ENCODE data around the gene CALML3.

CALML3 gene

GRCh38 chr10:5504146-5505072 lies 20.4 kb upstream of the CALML3 start:
- Mint-ChIP-seq H3K36me3 (ENCODE audit: insufficient read depth) (no peaks in the 10 kb centered on the region), H3K27me3 (peaks cover 55% of the 10 kb centered on the region), H3K27ac (ENCODE audit: low read depth) (no peak overlapping the region), H3K4me3 (no peak overlapping the region), H3K4me1 (no peaks in the 10 kb centered on the region), H3K9me3 (no peaks in the 10 kb centered on the region)
- ATAC-seq (replicated peaks; ENCODE audit: extremely low read depth, poor library complexity, severe bottlenecking) = no peak
- no peak for DNase-seq (ENCODE audit: low spot score in 2 of 2)

DNA sequence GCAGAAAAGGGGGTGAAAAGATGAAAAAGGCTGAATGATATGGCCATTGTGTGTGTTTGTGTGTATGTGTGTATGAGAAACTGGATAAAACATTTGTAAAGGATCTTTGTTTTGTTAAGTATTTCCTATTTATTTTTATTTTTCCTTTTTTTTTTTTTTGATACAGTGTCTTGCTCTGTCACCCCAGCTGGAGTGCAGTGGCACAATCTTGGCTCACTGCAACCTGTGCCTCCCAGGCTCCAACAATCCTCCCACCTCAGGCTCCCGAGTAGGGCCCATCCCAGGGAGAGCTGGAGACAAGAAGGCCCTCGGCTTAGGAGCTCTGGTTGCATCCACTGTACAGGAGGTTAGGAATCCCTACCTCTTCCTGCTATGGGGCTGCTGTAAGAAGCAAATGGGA lies 18.5 kb upstream of the CALML3 start:
- H3K9me3 Mint-ChIP-seq = no peaks in the 10 kb centered on the region
- ATAC-seq (replicated peaks; ENCODE audit: extremely low read depth, poor library complexity, severe bottlenecking) = no peak
- no peak overlapping the region for H3K4me3 Mint-ChIP-seq
- peaks cover 55% of the 10 kb centered on the region for H3K27me3 Mint-ChIP-seq
- no peak for DNase-seq (ENCODE audit: low spot score in 2 of 2)
- no peaks in the 10 kb centered on the region for H3K4me1 Mint-ChIP-seq
- H3K27ac Mint-ChIP-seq (ENCODE audit: low read depth) = no peak overlapping the region
- H3K36me3 Mint-ChIP-seq (ENCODE audit: insufficient read depth) = no peaks in the 10 kb centered on the region

- peaks cover 59% of the 10 kb centered on the region for H3K27me3 Mint-ChIP-seq
- no peaks in the 10 kb centered on the region for H3K4me1 Mint-ChIP-seq
- no peaks in the 10 kb centered on the region for H3K36me3 Mint-ChIP-seq (ENCODE audit: insufficient read depth)
- no peak overlapping the region for H3K27ac Mint-ChIP-seq (ENCODE audit: low read depth)
- H3K4me3 Mint-ChIP-seq = no peak overlapping the region
- no peaks in the 10 kb centered on the region for H3K9me3 Mint-ChIP-seq
- ATAC-seq (replicated peaks; ENCODE audit: extremely low read depth, poor library complexity, severe bottlenecking) = no peak
- no peak for DNase-seq (ENCODE audit: low spot score in 2 of 2)
These were observed 17.8 kb upstream of the CALML3 start for GRCh38 chr10:5506751-5507648.

GRCh38 chr10:5507649-5508131 lies 17.1 kb upstream of the CALML3 start:
- no peak for DNase-seq (ENCODE audit: low spot score in 2 of 2)
- peaks cover 64% of the 10 kb centered on the region for H3K27me3 Mint-ChIP-seq

DNA sequence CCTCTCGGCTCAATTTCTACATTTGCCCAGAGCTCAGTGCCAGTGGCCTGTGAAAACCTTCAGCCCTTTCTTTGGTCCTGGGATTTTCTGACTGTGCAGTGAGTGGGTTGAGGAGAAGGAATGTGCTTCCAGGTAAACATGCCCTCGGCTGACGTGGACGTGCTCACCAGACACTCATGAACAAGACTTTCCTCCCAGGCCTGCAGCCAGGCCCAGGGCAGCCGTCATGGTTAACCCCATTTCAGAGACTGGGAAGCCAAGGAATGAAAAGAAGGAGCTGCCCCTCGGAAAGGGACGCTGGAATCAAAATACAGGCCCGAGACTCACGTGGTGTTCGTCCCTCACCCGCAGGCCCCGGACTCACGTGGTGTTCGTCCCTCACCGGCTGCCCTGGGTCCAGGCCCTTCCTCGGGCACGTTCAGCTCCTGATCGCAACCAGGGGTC lies 16.6 kb upstream of the CALML3 start:
- H3K27ac Mint-ChIP-seq (ENCODE audit: low read depth) = no peak overlapping the region
- no peaks in the 10 kb centered on the region for H3K9me3 Mint-ChIP-seq
- ATAC-seq (replicated peaks; ENCODE audit: extremely low read depth, poor library complexity, severe bottlenecking) = no peak
- no peaks in the 10 kb centered on the region for H3K36me3 Mint-ChIP-seq (ENCODE audit: insufficient read depth)
- peaks cover 64% of the 10 kb centered on the region for H3K27me3 Mint-ChIP-seq
- no peak overlapping the region for H3K4me3 Mint-ChIP-seq
- no peaks in the 10 kb centered on the region for H3K4me1 Mint-ChIP-seq
- no peak for DNase-seq (ENCODE audit: low spot score in 2 of 2)

More at GRCh38 chr10:5507649-5508131, 17.1 kb upstream of the CALML3 start:
- Mint-ChIP-seq H3K9me3 (no peaks in the 10 kb centered on the region), H3K27ac (ENCODE audit: low read depth) (no peak overlapping the region), H3K36me3 (ENCODE audit: insufficient read depth) (no peaks in the 10 kb centered on the region), H3K4me3 (no peak overlapping the region), H3K4me1 (no peaks in the 10 kb centered on the region)
- no peak for ATAC-seq (replicated peaks; ENCODE audit: extremely low read depth, poor library complexity, severe bottlenecking)

DNA sequence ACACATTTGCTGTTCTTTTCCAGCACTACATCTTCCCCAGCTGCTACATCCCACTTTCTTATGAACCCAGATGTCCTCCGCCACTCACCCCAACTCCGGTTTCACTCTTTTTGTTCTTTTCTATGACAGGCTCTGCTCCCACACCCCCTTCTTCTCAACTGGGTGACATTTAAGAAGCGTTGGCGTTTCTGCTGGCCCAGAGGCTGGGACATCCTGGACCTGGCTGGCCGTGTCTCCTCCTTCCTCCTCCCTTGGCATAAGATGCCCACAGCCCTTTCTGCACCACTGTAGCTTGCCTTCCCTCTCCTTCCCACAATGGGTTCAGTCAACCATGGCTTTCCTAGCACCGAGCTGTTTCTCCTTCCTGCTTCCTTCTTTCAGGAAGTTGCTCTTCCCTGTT lies 16.0 kb upstream of the CALML3 start:
- no peaks in the 10 kb centered on the region for H3K36me3 Mint-ChIP-seq (ENCODE audit: insufficient read depth)
- H3K4me1 Mint-ChIP-seq = no peaks in the 10 kb centered on the region
- no peak for ATAC-seq (replicated peaks; ENCODE audit: extremely low read depth, poor library complexity, severe bottlenecking)
- H3K4me3 Mint-ChIP-seq = no peak overlapping the region
- H3K27ac Mint-ChIP-seq (ENCODE audit: low read depth) = no peak overlapping the region
- no peak for DNase-seq (ENCODE audit: low spot score in 2 of 2)
- peaks cover 64% of the 10 kb centered on the region for H3K27me3 Mint-ChIP-seq
- no peaks in the 10 kb centered on the region for H3K9me3 Mint-ChIP-seq

- DNase-seq (ENCODE audit: low spot score in 2 of 2) = no peak
- no peaks in the 10 kb centered on the region for H3K4me1 Mint-ChIP-seq
- H3K36me3 Mint-ChIP-seq (ENCODE audit: insufficient read depth) = no peaks in the 10 kb centered on the region
- ATAC-seq (replicated peaks; ENCODE audit: extremely low read depth, poor library complexity, severe bottlenecking) = no peak
- H3K27ac Mint-ChIP-seq (ENCODE audit: low read depth) = no peak overlapping the region
- peaks cover 59% of the 10 kb centered on the region for H3K27me3 Mint-ChIP-seq
- H3K9me3 Mint-ChIP-seq = no peaks in the 10 kb centered on the region
- H3K4me3 Mint-ChIP-seq = no peak overlapping the region
These were observed 15.5 kb upstream of the CALML3 start for GRCh38 chr10:5509236-5509635.

DNA sequence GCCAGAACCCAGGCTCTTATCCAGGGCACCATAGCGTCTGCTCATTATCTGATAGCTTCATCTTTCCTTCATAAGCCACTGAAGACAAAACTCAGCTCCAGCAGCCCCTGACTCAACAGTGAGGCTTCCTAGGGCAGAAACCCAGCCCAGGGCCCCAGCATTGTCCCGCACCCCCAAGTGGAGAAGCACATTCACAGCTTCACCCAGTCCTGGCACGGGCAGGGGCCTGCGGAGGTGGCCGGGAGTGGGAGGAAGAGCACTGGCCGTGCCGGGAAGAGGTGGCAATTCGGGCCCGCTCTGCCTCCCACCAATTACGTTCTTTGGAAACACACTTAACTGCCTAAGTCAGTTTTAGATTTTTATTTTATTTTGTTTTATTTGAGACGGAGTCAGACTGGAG lies 15.1 kb upstream of the CALML3 start:
- Mint-ChIP-seq H3K4me3 (no peak overlapping the region), H3K27me3 (peaks cover 58% of the 10 kb centered on the region), H3K36me3 (ENCODE audit: insufficient read depth) (no peaks in the 10 kb centered on the region), H3K9me3 (no peaks in the 10 kb centered on the region), H3K27ac (ENCODE audit: low read depth) (no peak overlapping the region), H3K4me1 (no peaks in the 10 kb centered on the region)
- DNase-seq (ENCODE audit: low spot score in 2 of 2) = no peak
- no peak for ATAC-seq (replicated peaks; ENCODE audit: extremely low read depth, poor library complexity, severe bottlenecking)

- no peaks in the 10 kb centered on the region for H3K9me3 Mint-ChIP-seq
- ATAC-seq (replicated peaks; ENCODE audit: extremely low read depth, poor library complexity, severe bottlenecking) (no peak), DNase-seq (ENCODE audit: low spot score in 2 of 2) (no peak)
- no peaks in the 10 kb centered on the region for H3K36me3 Mint-ChIP-seq (ENCODE audit: insufficient read depth)
- H3K4me3 Mint-ChIP-seq = no peak overlapping the region
- H3K27me3 Mint-ChIP-seq = peaks cover 58% of the 10 kb centered on the region
- no peak overlapping the region for H3K27ac Mint-ChIP-seq (ENCODE audit: low read depth)
- H3K4me1 Mint-ChIP-seq = no peaks in the 10 kb centered on the region
These were observed 14.3 kb upstream of the CALML3 start for GRCh38 chr10:5510281-5511072.

DNA sequence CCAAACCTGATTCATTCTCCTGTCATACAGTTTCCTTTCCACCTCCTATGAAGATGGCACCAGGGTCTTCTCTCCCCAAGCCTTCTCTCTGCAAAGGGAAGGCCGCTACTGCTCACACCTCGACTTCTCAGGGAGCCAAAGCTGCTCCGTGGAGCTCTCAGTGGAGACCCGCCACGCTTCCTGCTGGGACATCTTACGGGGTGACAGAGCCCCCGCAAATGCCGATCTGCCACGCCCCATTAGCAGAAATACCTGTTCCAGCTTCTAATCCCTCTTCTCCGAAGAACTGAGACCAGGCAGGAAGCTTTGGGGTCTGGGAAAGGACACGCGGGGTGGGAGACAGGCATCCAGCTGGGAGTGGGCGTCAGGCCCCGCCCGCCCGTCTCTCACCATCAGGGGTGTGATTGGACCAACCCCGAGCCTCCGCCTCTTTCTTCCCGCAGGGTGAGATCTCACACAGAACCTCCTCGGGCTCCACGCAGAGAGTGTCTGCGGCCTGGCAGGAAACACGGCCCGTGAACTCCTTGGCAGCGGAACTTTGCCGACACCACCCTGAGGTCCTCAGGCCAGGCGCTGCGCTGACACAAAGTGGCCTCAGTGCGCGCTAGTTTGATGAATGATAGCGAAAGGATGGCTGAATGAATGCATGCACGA lies 13.4 kb upstream of the CALML3 start:
- DNase-seq (ENCODE audit: low spot score in 2 of 2) (no peak), ATAC-seq (replicated peaks; ENCODE audit: extremely low read depth, poor library complexity, severe bottlenecking) (no peak)
- Mint-ChIP-seq H3K27me3 (peaks cover 58% of the 10 kb centered on the region), H3K36me3 (ENCODE audit: insufficient read depth) (no peaks in the 10 kb centered on the region), H3K9me3 (no peaks in the 10 kb centered on the region), H3K4me1 (no peaks in the 10 kb centered on the region), H3K4me3 (no peak overlapping the region), H3K27ac (ENCODE audit: low read depth) (no peak overlapping the region)

- H3K36me3 Mint-ChIP-seq (ENCODE audit: insufficient read depth) = no peaks in the 10 kb centered on the region
- H3K9me3 Mint-ChIP-seq = no peaks in the 10 kb centered on the region
- peaks cover 58% of the 10 kb centered on the region for H3K27me3 Mint-ChIP-seq
- DNase-seq (ENCODE audit: low spot score in 2 of 2) (no peak), ATAC-seq (replicated peaks; ENCODE audit: extremely low read depth, poor library complexity, severe bottlenecking) (no peak)
- H3K4me1 Mint-ChIP-seq = no peaks in the 10 kb centered on the region
- H3K27ac Mint-ChIP-seq (ENCODE audit: low read depth) = no peak overlapping the region
- no peak overlapping the region for H3K4me3 Mint-ChIP-seq
These were observed 12.9 kb upstream of the CALML3 start for GRCh38 chr10:5511885-5512280.

DNA sequence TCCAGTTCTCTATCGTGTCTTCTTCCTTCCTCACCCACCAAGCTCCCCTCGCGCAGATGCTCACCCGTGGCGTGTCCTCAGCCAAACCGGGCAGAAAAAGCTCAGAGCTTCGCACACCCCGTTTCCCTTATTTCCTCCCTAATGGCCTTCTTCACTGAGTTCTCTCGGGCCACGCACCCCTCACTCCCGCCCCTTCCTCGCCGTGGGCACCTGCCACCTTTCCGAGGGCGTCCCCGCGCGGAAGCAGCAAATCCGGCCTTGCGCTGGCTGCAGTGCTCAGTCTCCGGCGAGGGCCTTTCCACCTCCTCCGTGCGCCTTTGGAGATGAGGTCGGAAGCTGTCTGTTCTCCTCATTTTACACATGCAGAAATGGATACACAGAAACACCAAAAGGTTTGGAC lies 12.4 kb upstream of the CALML3 start:
- Mint-ChIP-seq H3K27me3 (peaks cover 62% of the 10 kb centered on the region), H3K36me3 (ENCODE audit: insufficient read depth) (no peaks in the 10 kb centered on the region), H3K27ac (ENCODE audit: low read depth) (no peak overlapping the region), H3K4me1 (no peaks in the 10 kb centered on the region), H3K4me3 (no peak overlapping the region), H3K9me3 (no peaks in the 10 kb centered on the region)
- ATAC-seq (replicated peaks; ENCODE audit: extremely low read depth, poor library complexity, severe bottlenecking) (no peak), DNase-seq (ENCODE audit: low spot score in 2 of 2) (no peak)

Data from central memory CD8-positive, alpha-beta T cell (primary cell).